ENCODE results near the gene TRANK1.

GRCh38 chr3:36813305-36813704 lies 131.5 kb downstream of the TRANK1 start:
- no peak for TF ChIP-seq CTCF (IDR thresholded peaks at IDR 0.05)
- no peak for TF ChIP-seq POLR2A (IDR thresholded peaks at IDR 0.05)

All from adrenal gland (tissue), 5 donors.